GM12892 (cell line): ENCODE results near the gene STX7.

Source experiments
- POLR2A ChIP-seq: IDR thresholded peaks from 2 replicates; pipeline ENCODE4 v1.6.1; 2011; ENCODE audit warnings: low read depth, low read length, control low read depth
- TAF1 ChIP-seq: IDR thresholded peaks from 2 replicates; pipeline ENCODE4 v1.6.1; 2011; ENCODE audit warnings: low read depth, mild to moderate bottlenecking, control low read depth, low read length, borderline replicate concordance

DNA sequence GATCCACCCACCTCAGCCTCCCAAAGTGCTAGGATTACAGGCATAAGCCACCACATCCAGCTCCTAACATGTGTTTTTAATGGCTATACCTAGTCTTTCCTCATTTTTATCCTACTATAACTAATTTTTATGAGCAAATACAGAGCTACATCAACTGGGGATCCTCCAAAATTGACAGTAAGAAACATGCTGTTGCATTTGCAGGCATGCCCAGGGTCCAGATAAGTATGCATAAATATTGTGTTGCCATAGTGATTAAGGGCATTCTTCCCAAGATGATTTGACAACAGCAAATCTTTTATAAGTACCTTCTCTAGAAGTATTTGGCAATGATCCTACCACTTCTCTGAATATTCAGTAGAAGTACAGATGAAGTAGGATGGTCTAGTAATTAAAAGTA is 69.7 kb downstream of the STX7 start:
- no peak for TF ChIP-seq TAF1
- no peak for TF ChIP-seq POLR2A
